SK-N-SH treated with all-trans-retinoic acid at 6 μM for 48 hours (cell line): Measurements from ENCODE around the gene TOP3A.

Experiments
- ATAC-seq: fragments of 200-7000 bp; cut with Tn5 transposase; 3 replicates; pipeline ENCODE4 v1.9.1; 2020; ENCODE audit warnings: mild to moderate bottlenecking, moderate library complexity
- ARNTL ChIP-seq: fragments of 450-650 bp; formaldehyde crosslinking; IDR thresholded peaks from 2 replicates; pipeline ENCODE4 v1.5.0; 2020; ENCODE audit warnings: low read depth, mild to moderate bottlenecking, moderate library complexity, borderline replicate concordance
- BACH2 ChIP-seq: fragments of 250-450 bp; sonication (Bioruptor Pico); IDR thresholded peaks from 2 replicates; pipeline ENCODE4 v1.9.0; 2021; ENCODE audit warnings: mild to moderate bottlenecking, borderline replicate concordance
- CREB5 ChIP-seq: fragments of 250-450 bp; sonication (Bioruptor Pico); IDR thresholded peaks from 2 replicates; pipeline ENCODE4 v1.5.1; 2020; ENCODE audit warnings: low read depth, mild to moderate bottlenecking, moderate library complexity
- CSDC2 ChIP-seq: fragments of 250-450 bp; sonication (Bioruptor Pico); IDR thresholded peaks from 2 replicates; pipeline ENCODE4 v1.5.0; 2020; ENCODE audit warnings: mild to moderate bottlenecking, moderate library complexity
- CSRNP3 ChIP-seq: fragments of 250-450 bp; sonication (Bioruptor Pico); IDR thresholded peaks from 2 replicates; pipeline ENCODE4 v1.5.1; 2021; ENCODE audit warnings: mild to moderate bottlenecking, moderate library complexity
- ESRRG ChIP-seq: fragments of 250-450 bp; sonication (Bioruptor Pico); IDR thresholded peaks from 2 replicates; pipeline ENCODE4 v1.6.1; 2021; ENCODE audit warnings: mild to moderate bottlenecking
- GLIS3 ChIP-seq: fragments of 250-450 bp; sonication (Bioruptor Pico); IDR thresholded peaks from 2 replicates; pipeline ENCODE4 v1.5.0; 2020; ENCODE audit warnings: mild to moderate bottlenecking, moderate library complexity
- ISL1 ChIP-seq: fragments of 250-450 bp; sonication (Bioruptor Pico); IDR thresholded peaks from 2 replicates; pipeline ENCODE4 v2.1.2; 2022; ENCODE audit warnings: mild to moderate bottlenecking, moderate library complexity
- OSR1 ChIP-seq: fragments of 250-450 bp; sonication (Bioruptor Pico); IDR thresholded peaks from 2 replicates; pipeline ENCODE4 v1.8.0; 2022; ENCODE audit warnings: moderate library complexity, mild to moderate bottlenecking, inconsistent platforms
- PATZ1 ChIP-seq: fragments of 250-450 bp; sonication (Bioruptor Pico); IDR thresholded peaks from 2 replicates; pipeline ENCODE4 v1.8.0; 2020; ENCODE audit warnings: mild to moderate bottlenecking, moderate library complexity, borderline replicate concordance
- POU6F1 ChIP-seq: fragments of 250-450 bp; sonication (Bioruptor Pico); IDR thresholded peaks from 2 replicates; pipeline ENCODE4 v1.8.0; 2021; ENCODE audit warnings: low read depth, mild to moderate bottlenecking, moderate library complexity, borderline replicate concordance
- PPARA ChIP-seq: fragments of 250-450 bp; sonication (Bioruptor Pico); IDR thresholded peaks from 2 replicates; pipeline ENCODE4 v1.5.0; 2020; ENCODE audit warnings: mild to moderate bottlenecking, borderline replicate concordance
- TCF4 ChIP-seq: fragments of 250-450 bp; sonication (Bioruptor Pico); IDR thresholded peaks from 2 replicates; pipeline ENCODE4 v1.8.0; 2021; ENCODE audit warnings: mild to moderate bottlenecking, moderate library complexity, borderline replicate concordance
- TOX ChIP-seq: fragments of 250-450 bp; sonication (Bioruptor Pico); IDR thresholded peaks from 2 replicates; pipeline ENCODE4 v1.8.0; 2021; ENCODE audit warnings: mild to moderate bottlenecking, moderate library complexity, borderline replicate concordance
- TSHZ2 ChIP-seq: fragments of 250-450 bp; sonication (Bioruptor Pico); IDR thresholded peaks from 2 replicates; pipeline ENCODE4 v1.5.0; 2020; ENCODE audit warnings: mild to moderate bottlenecking, moderate library complexity
- ZC3H10 ChIP-seq: fragments of 250-450 bp; sonication (Bioruptor Pico); IDR thresholded peaks from 2 replicates; pipeline ENCODE4 v1.5.1; 2021; ENCODE audit warnings: mild to moderate bottlenecking, moderate library complexity
- ZFP3 ChIP-seq: fragments of 250-450 bp; sonication (Bioruptor Pico); IDR thresholded peaks from 2 replicates; pipeline ENCODE4 v1.5.0; 2020; ENCODE audit warnings: mild to moderate bottlenecking, moderate library complexity
- ZFP30 ChIP-seq: fragments of 450-650 bp; formaldehyde crosslinking; IDR thresholded peaks from 2 replicates; pipeline ENCODE4 v1.5.0; 2022; ENCODE audit warnings: mild to moderate bottlenecking, moderate library complexity
- ZNF70 ChIP-seq: fragments of 450-650 bp; formaldehyde crosslinking; IDR thresholded peaks from 2 replicates; pipeline ENCODE4 v1.5.0; 2020; ENCODE audit warnings: mild to moderate bottlenecking, moderate library complexity
- ZNF8 ChIP-seq: fragments of 450-650 bp; formaldehyde crosslinking; IDR thresholded peaks from 2 replicates; pipeline ENCODE4 v1.5.0; 2020; ENCODE audit warnings: mild to moderate bottlenecking, moderate library complexity

Gene TOP3A

GRCh38 chr17:18256776-18257175, 58.0 kb downstream of the TOP3A start:
- no peak for ATAC-seq
- no peak for TF ChIP-seq TCF4 (CRISPR knock-in tag)
- TF ChIP-seq CREB5, result no peak
- TF ChIP-seq BACH2, result no peak
- no peak for TF ChIP-seq OSR1
- TF ChIP-seq ARNTL, result no peak
- TF ChIP-seq ESRRG (CRISPR knock-in tag), result no peak
- TF ChIP-seq ISL1 (CRISPR knock-in tag), result no peak
- no peak for TF ChIP-seq ZNF8 (CRISPR knock-in tag)
- no peak for TF ChIP-seq TSHZ2 (CRISPR knock-in tag)
- TF ChIP-seq CSRNP3 (CRISPR knock-in tag), result no peak
- no peak for TF ChIP-seq ZNF70 (CRISPR knock-in tag)
- no peak for TF ChIP-seq ZFP3 (CRISPR knock-in tag)
- no peak for TF ChIP-seq CSDC2 (CRISPR knock-in tag)
- TF ChIP-seq PATZ1 (CRISPR knock-in tag), result no peak
- TF ChIP-seq GLIS3, result no peak
- TF ChIP-seq TOX, result no peak
- TF ChIP-seq PPARA, result no peak
- TF ChIP-seq POU6F1 (CRISPR knock-in tag), result no peak
- no peak for TF ChIP-seq ZC3H10 (CRISPR knock-in tag)
- TF ChIP-seq ZFP30, result no peak

GRCh38 chr17:18256351-18256750, 58.4 kb downstream of the TOP3A start:
- no peak for TF ChIP-seq ISL1 (CRISPR knock-in tag)
- no peak for TF ChIP-seq ARNTL
- no peak for TF ChIP-seq GLIS3
- no peak for ATAC-seq

- TF ChIP-seq ZFP3 (CRISPR knock-in tag) (peak; percentile 99), OSR1 (no peak), CSRNP3 (CRISPR knock-in tag) (no peak)
- ATAC-seq, result no peak
Measured at GRCh38 chr17:18254888-18255649, 59.7 kb downstream of the TOP3A start.
